GM19463 (cell line): Measurements from ENCODE around the gene TRPV3.
"Not testable (repeated sequence)": the region's sequence is repeated elsewhere in the genome, so short reads cannot be mapped to it uniquely, and the experiment has no call there.

Experiments used
- ATAC-seq: cut with Tn5 transposase; IDR thresholded peaks from one replicate; pipeline ENCODE4 v1.9.1; 2021; ENCODE audit warnings: mild to moderate bottlenecking, moderate library complexity; ENCODE audit not compliant: unreplicated experiment

The TRPV3 gene

GRCh38 chr17:3527468-3527867 is 30.1 kb downstream of the TRPV3 start:
- ATAC-seq, result no peak

GRCh38 chr17:3526971-3527370 is 30.6 kb downstream of the TRPV3 start:
- no peak for ATAC-seq

- ATAC-seq, result no peak
These were observed 31.1 kb downstream of the TRPV3 start for GRCh38 chr17:3526491-3526890.

GRCh38 chr17:3524024-3524423 is 33.6 kb downstream of the TRPV3 start:
- no peak for ATAC-seq

- not testable (repeated sequence) for ATAC-seq
These were observed 38.1 kb downstream of the TRPV3 start for GRCh38 chr17:3519472-3519871.

- no peak for ATAC-seq
These were observed 42.7 kb downstream of the TRPV3 start for GRCh38 chr17:3514873-3515272.

- not testable (repeated sequence) for ATAC-seq
These were observed 43.4 kb downstream of the TRPV3 start for GRCh38 chr17:3514167-3514566.

- no peak for ATAC-seq
These were observed 44.1 kb downstream of the TRPV3 start for GRCh38 chr17:3513305-3514035.

- ATAC-seq, result no peak
These were observed 45.0 kb downstream of the TRPV3 start for GRCh38 chr17:3512505-3513171.

- ATAC-seq, result no peak
These were observed 45.6 kb downstream of the TRPV3 start for GRCh38 chr17:3511852-3512504.

- ATAC-seq, result no peak
These were observed 47.5 kb downstream of the TRPV3 start for GRCh38 chr17:3510090-3510489.

GRCh38 chr17:3507869-3508268 is 49.7 kb downstream of the TRPV3 start:
- no peak for ATAC-seq

GRCh38 chr17:3507071-3507470 is 50.5 kb downstream of the TRPV3 start:
- ATAC-seq, result no peak

- no peak for ATAC-seq
These were observed 51.6 kb downstream of the TRPV3 start for GRCh38 chr17:3506054-3506453.

- ATAC-seq, result no peak
These were observed 52.6 kb downstream of the TRPV3 start for GRCh38 chr17:3505008-3505407.

GRCh38 chr17:3503285-3503684 is 54.3 kb downstream of the TRPV3 start:
- ATAC-seq, result no peak

- ATAC-seq, result no peak
These were observed 55.1 kb downstream of the TRPV3 start for GRCh38 chr17:3502466-3502865.

- ATAC-seq, result no peak
These were observed 56.3 kb downstream of the TRPV3 start for GRCh38 chr17:3501344-3501743.

GRCh38 chr17:3497101-3497500 is 60.5 kb downstream of the TRPV3 start:
- no peak for ATAC-seq

- no peak for ATAC-seq
These were observed 72.0 kb downstream of the TRPV3 start for GRCh38 chr17:3485481-3486068.

GRCh38 chr17:3482852-3483251 is 74.8 kb downstream of the TRPV3 start:
- no peak for ATAC-seq

- no peak for ATAC-seq
These were observed 77.6 kb downstream of the TRPV3 start for GRCh38 chr17:3479988-3480387.
